ENCODE results near the gene CCDC14.
"Not testable (repeated sequence)": the region's sequence is repeated elsewhere in the genome, so short reads cannot be mapped to it uniquely, and the experiment has no call there.

The CCDC14 gene

GRCh38 chr3:123892195-123892594 is 68.8 kb downstream of the CCDC14 start:
- no peak for DNase-seq

DNA sequence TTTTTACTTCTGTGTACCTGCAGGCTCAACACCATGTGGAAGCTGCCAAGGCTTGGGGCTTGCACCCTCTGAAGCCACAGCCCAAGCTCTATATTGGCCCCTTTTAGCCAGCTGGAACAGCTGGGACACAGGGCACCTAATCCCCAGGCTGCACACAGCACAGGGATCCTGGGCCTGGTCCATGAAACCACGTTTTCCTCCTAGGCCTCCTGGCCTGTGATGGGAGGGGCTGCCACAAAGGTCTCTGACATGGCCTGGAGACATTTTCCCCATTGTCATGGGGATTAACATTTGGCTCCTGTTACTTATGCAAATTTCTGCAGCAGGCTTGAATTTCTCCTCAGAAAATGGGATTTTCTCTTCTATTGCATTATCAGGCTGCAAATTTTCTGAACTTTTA is 70.0 kb downstream of the CCDC14 start:
- DNase-seq, result not testable (repeated sequence)

DNA sequence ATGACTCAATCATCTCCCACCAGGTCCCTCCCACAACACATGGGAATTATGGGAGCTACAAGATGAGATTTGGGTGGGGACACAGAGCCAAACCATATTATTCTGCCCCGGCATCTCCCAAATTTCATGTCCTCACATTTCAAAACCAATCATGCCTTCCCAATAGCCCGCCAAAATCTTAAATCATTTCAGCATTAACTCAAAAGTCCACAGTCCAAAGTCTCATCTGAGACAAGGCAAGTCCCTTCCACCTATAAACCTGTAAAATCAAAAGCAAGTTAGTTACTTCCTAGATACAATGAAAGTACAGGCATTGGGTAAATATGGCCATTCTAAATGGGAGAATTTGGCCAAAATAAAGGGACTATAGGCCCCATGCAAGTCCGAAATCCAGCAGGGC is 70.9 kb downstream of the CCDC14 start:
- not testable (repeated sequence) for DNase-seq

GRCh38 chr3:123884993-123885392 is 76.0 kb downstream of the CCDC14 start:
- no peak for DNase-seq

DNA sequence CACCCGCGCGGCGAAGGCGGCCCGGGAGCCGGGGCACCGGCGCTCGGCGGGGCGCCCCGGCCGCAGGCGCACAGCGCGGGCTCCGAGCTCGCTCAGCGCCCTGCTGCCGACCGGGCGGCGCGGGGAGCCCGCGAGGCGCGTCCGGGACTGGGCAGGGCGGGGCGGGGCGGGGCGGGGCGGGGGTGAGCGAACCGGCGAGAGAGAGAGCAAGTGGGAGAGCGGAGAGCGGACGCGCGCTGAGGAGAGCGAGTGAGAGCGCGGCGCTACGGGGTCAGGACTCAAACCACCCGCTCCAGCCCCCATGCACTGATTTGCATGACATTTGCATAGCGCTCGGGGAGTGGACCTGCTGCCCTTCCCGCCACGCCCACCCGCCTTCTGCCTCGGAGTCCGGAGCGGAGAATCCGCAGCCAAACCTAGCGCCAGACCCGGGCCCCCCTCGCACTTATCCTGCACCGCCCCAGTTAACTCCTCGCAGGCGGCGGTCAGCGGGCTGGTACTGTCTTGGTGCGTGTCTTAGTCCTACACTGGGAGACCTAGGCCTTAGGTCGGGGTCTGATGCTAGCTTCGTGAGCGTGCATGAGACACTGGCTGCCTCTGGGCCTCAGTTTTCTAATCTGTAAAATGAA is 76.7 kb downstream of the CCDC14 start, which contains the start of gene MYLK:
Gene MYLK (minus strand): TSS at position 130 of the 629 bp plus-strand sequence. CDS start 90,491 bp downstream, outside the sequence.
- DNase-seq, result peak; percentile 83

- DNase-seq, result no peak
Measured at GRCh38 chr3:123883701-123884202, 77.3 kb downstream of the CCDC14 start.

DNA sequence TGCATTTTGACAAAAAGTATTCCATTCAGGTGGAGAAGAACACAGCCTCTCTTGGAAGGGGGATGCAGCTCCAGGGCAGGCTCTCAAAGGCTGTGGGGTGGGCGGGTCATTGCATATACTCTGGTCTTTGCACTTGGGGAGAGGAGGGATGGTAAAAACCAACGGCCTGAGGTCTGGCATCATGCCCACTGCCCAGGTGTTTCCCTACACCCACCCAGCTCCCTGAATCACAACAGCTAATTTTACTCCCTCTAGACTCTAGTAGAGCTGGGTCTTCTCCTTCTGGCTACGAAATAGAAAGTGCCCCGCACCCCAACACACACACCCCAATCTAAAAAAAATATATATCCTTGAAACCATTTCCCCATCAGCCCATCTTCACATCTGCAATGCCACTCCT is 77.9 kb downstream of the CCDC14 start:
- DNase-seq, result peak; percentile 56

DNA sequence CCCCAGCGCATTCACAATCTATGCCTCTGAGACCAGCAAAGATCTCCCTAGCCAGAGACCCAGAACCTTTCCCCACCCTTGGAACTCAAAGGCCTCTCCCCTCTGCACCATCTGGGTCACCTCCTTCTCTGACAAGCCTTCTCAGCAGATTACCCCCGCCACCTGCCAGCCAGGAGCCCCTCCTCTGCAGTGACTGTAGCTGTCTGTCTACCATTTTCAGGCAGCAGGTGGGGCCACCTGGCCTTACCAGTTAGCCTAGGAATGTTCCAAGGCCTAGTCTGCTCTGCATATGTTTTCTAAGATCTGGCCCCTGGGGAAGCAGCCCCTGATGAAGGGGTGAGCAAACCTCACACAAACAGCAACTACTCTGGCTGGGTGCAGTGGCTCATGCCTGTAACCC is 79.3 kb downstream of the CCDC14 start:
- peak; percentile 35 for DNase-seq

DNA sequence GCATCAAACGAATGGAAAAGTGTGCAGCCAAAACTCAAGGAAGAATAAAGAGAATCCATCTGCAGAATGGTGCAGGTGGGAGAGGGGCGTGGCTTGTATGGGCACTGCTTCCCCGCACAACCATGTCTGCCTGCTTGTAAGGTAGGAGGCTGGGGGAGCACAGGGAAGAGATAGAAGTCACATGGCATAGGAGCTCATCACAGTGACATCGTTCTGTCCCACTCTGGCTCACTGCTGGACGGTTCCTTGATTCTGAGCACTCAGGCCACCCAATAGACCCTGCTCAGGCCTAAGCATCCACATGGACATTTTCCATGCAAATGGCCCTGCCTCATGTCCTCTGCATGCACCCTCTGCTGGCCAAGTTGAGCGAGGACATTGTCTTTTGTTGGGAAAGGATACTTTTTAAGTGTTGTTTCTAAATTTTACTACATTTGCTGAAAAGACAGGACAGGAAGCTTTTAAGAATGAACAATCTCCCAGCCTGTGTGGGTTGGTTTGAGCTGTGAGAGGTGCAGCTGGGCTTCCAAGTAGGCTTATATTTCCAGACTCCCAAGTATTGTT is 79.9 kb downstream of the CCDC14 start:
- DNase-seq, result peak; percentile 72

- DNase-seq, result no peak
Measured at GRCh38 chr3:123878807-123879206, 82.2 kb downstream of the CCDC14 start.

DNA sequence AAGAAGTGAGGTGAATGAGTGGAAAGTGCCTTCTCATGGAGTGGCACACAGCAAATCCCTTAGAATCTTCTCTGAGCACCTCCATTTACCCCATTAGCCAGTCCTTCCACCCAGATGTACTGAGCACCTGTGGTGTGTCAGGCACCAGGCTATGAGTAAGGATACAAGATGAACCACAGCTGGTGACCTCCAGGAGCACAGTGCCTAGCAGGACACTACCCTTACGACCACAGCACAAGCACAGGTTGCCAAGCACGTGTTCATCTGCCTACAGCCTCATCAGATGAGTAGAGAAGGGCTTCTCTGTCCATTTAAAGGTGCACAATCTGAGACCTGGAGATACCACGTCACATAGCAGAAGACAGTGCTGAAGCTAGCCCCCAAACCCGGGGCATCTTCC is 83.1 kb downstream of the CCDC14 start:
- no peak for DNase-seq

DNA sequence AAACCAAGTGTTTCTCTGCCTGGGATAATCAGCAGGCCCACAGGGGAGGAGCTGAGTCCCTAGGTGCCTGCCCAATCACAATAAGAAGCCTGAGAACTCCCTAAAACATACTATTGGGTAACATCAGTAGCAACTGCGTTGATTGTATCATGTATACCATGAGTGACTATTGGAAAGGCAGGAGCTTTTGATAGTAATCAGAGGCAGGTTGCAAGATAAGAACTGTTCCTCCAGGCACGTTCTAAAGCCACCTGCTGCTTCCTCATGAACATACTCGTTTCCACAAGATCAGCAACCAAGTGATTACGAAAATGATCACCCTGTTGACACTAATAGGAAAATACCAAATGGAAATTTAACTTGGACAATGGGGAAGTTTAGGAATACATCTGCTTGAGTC is 83.6 kb downstream of the CCDC14 start:
- no peak for DNase-seq

- DNase-seq, result peak; percentile 13
Measured at GRCh38 chr3:123876858-123877257, 84.2 kb downstream of the CCDC14 start.

- no peak for DNase-seq
Measured at GRCh38 chr3:123872621-123873020, 88.4 kb downstream of the CCDC14 start.

DNA sequence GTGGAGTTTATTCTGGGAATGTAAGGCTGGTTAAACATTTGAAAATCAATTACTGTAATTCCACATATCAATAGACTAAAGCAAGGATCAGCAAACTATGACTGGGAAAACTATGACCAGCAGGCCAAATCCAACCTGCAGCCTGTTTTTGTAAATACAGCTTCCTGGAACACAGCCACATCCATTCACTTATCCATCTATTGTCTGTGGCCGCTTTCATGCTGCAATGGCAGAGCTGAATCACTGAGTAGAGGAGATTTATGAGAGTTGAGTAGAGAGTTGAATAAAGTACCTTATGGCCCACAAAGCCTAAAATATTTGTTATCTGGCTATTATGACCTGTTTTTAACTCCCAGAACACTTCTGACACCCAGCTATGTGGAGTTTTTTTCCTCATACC is 89.1 kb downstream of the CCDC14 start:
- peak; percentile 83 for DNase-seq

DNA sequence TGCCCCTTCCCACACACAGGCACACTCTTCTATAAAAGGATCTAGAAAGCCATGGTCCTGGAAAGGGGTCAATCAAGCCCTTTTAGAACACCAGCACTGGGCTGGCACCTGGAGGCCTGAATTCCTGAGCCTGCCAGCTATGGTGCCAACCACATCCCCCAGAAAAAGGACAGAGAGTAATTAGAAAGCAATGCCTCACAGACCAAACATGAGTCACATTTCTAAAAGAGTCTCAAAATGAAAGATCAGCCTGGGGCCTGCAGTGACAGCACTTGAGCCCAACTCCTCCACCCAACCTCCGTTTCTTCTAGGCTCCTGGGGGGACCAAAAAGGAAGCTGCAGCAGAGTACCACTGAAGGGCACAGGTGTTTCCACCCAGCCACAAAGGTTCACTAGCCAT is 91.0 kb downstream of the CCDC14 start:
- no peak for DNase-seq

- peak; percentile 21 for DNase-seq
Measured at GRCh38 chr3:123869165-123869564, 91.9 kb downstream of the CCDC14 start.

- DNase-seq, result no peak
Measured at GRCh38 chr3:123864706-123865105, 96.3 kb downstream of the CCDC14 start.
